ENCODE data around the gene C20orf141. TPM values are rescaled to one million over a fixed set of nuclear protein-coding genes. Genes with fewer than 3 reads are reported as not detected.

Gene C20orf141
- total RNA-seq, 2 donors from 2014 or later, result not detected

- H3K36me3 Mint-ChIP-seq (ENCODE audit: low read depth), result peaks cover 5% of the 10 kb centered on the region
- no peaks in the 10 kb centered on the region for H3K4me1 ChIP-seq (ENCODE audit: control insufficient read depth, insufficient read depth, low read length)
- H3K9me3 Mint-ChIP-seq, result no peaks in the 10 kb centered on the region
- no peaks in the 10 kb centered on the region for H3K27me3 ChIP-seq (ENCODE audit: control insufficient read depth, insufficient read depth, low read length, poor library complexity, severe bottlenecking)
- no peak overlapping the region for H3K27ac Mint-ChIP-seq
- no peak for TF ChIP-seq CTCF (conservative IDR thresholded peaks at IDR 0.05)
- WGBS, 2 experiments (ENCODE audit: insufficient coverage in 1 of 2, insufficient read length in 1 of 2), result 94 to 96% methylated on average over 4 of the region's 4 CpGs
- H3K4me3 Mint-ChIP-seq, result no peak overlapping the region
- no peak overlapping the region for H3K27ac ChIP-seq (ENCODE audit: low read depth, low read length)
- H3K36me3 ChIP-seq (ENCODE audit: control insufficient read depth, insufficient read depth, low read length), result no peaks in the 10 kb centered on the region
- H3K4me1 Mint-ChIP-seq, result peaks cover 5% of the 10 kb centered on the region
- H3K4me3 ChIP-seq (ENCODE audit: low read length), result no peak overlapping the region
- no peaks in the 10 kb centered on the region for H3K27me3 Mint-ChIP-seq (ENCODE audit: insufficient read depth)
- H3K9ac ChIP-seq (ENCODE audit: extremely low read depth, low read length, poor library complexity, severe bottlenecking), result no peak overlapping the region
- no peaks in the 10 kb centered on the region for H3K9me3 ChIP-seq (ENCODE audit: control insufficient read depth, low read length)
- no peak for DNase-seq
Observed at GRCh38 chr20:2847802-2848201, 33.0 kb downstream of the C20orf141 start.

GRCh38 chr20:2849529-2849928, 34.7 kb downstream of the C20orf141 start:
- Mint-ChIP-seq H3K27ac (no peak overlapping the region), H3K4me3 (no peak overlapping the region), H3K36me3 (ENCODE audit: low read depth) (peaks cover 3% of the 10 kb centered on the region), H3K4me1 (peaks cover 5% of the 10 kb centered on the region), H3K27me3 (ENCODE audit: insufficient read depth) (no peaks in the 10 kb centered on the region), H3K9me3 (no peaks in the 10 kb centered on the region)
- Histone ChIP-seq H3K4me1 (ENCODE audit: control insufficient read depth, insufficient read depth, low read length) (no peaks in the 10 kb centered on the region), H3K27ac (ENCODE audit: low read depth, low read length) (no peak overlapping the region), H3K9ac (ENCODE audit: extremely low read depth, low read length, poor library complexity, severe bottlenecking) (no peak overlapping the region), H3K27me3 (ENCODE audit: control insufficient read depth, insufficient read depth, low read length, poor library complexity, severe bottlenecking) (no peaks in the 10 kb centered on the region), H3K36me3 (ENCODE audit: control insufficient read depth, insufficient read depth, low read length) (no peaks in the 10 kb centered on the region), H3K9me3 (ENCODE audit: control insufficient read depth, low read length) (no peaks in the 10 kb centered on the region), H3K4me3 (ENCODE audit: low read length) (no peak overlapping the region)
- DNase-seq, result no peak
- TF ChIP-seq CTCF (conservative IDR thresholded peaks at IDR 0.05), result no peak
- 94 to 100% methylated on average over 1 to 4 of the region's 4 CpGs for WGBS, 2 experiments (ENCODE audit: insufficient coverage in 1 of 2, insufficient read length in 1 of 2)

- Histone ChIP-seq H3K4me3 (ENCODE audit: low read length) (no peak overlapping the region), H3K36me3 (ENCODE audit: control insufficient read depth, insufficient read depth, low read length) (no peaks in the 10 kb centered on the region), H3K4me1 (ENCODE audit: control insufficient read depth, insufficient read depth, low read length) (no peaks in the 10 kb centered on the region), H3K27me3 (ENCODE audit: control insufficient read depth, insufficient read depth, low read length, poor library complexity, severe bottlenecking) (no peaks in the 10 kb centered on the region), H3K27ac (ENCODE audit: low read depth, low read length) (no peak overlapping the region), H3K9me3 (ENCODE audit: control insufficient read depth, low read length) (no peaks in the 10 kb centered on the region), H3K9ac (ENCODE audit: extremely low read depth, low read length, poor library complexity, severe bottlenecking) (no peak overlapping the region)
- peaks cover 5% of the 10 kb centered on the region for H3K4me1 Mint-ChIP-seq
- H3K27me3 Mint-ChIP-seq (ENCODE audit: insufficient read depth), result no peaks in the 10 kb centered on the region
- H3K4me3 Mint-ChIP-seq, result no peak overlapping the region
- peaks cover 3% of the 10 kb centered on the region for H3K36me3 Mint-ChIP-seq (ENCODE audit: low read depth)
- H3K9me3 Mint-ChIP-seq, result no peaks in the 10 kb centered on the region
- WGBS, 2 experiments (ENCODE audit: insufficient coverage in 1 of 2, insufficient read length in 1 of 2), result 88 to 95% methylated on average over 9 to 10 of the region's 10 CpGs
- DNase-seq, result peak; percentile 22
- no peak overlapping the region for H3K27ac Mint-ChIP-seq
- TF ChIP-seq CTCF (conservative IDR thresholded peaks at IDR 0.05), result no peak
Observed at GRCh38 chr20:2851086-2851485, 36.3 kb downstream of the C20orf141 start.
